Dermis microvascular lymphatic vessel endothelial cell (primary cell): Measurements from ENCODE around the gene CEP290. TPM values are rescaled to one million over a fixed set of nuclear protein-coding genes. Genes with fewer than 3 reads are reported as not detected.
"Not testable (repeated sequence)": the region's sequence is repeated elsewhere in the genome, so short reads cannot be mapped to it uniquely, and the experiment has no call there.

Source experiments
- DNase-seq, 2 donors: peaks; one replicate each; pipeline versions ENCODE4 v3.0.0 to v3.0.0-alpha.2; 2010; ENCODE audit warnings: low read depth in 2 of 2
- total RNA-seq: library from RNA; depleted of rRNA; stranded (reverse); fragments of >200 nt; gene quantifications from 2 replicates; pipeline ENCODE4 v1.2.1, GENCODE V29; 2014

CEP290 gene
- total RNA-seq, 1 donor from 2014 or later = 2.8 TPM

GRCh38 chr12:88037770-88038169 lies 104.1 kb downstream of the CEP290 start:
- DNase-seq = no peak

GRCh38 chr12:88036353-88036965 lies 105.4 kb downstream of the CEP290 start:
- DNase-seq = no peak

GRCh38 chr12:88035907-88036289 lies 106.0 kb downstream of the CEP290 start:
- no peak for DNase-seq

- peak; percentile 63 to 90 for DNase-seq
Measured at GRCh38 chr12:88035271-88035906, 106.5 kb downstream of the CEP290 start.

GRCh38 chr12:88031161-88031560 lies 110.7 kb downstream of the CEP290 start:
- not testable (repeated sequence) for DNase-seq

GRCh38 chr12:88029093-88029665 lies 112.7 kb downstream of the CEP290 start, which contains the start of gene C12orf50:
C12orf50 (minus strand) TSS chr12:88029401; CDS start chr12:88026962, 2,439 bp downstream.
- no peak for DNase-seq

- no peak for DNase-seq
Measured at GRCh38 chr12:88026196-88026595, 115.7 kb downstream of the CEP290 start.

GRCh38 chr12:88017964-88018363 lies 123.9 kb downstream of the CEP290 start:
- no peak for DNase-seq

GRCh38 chr12:88015825-88016224 lies 126.1 kb downstream of the CEP290 start:
- no peak for DNase-seq

GRCh38 chr12:88011755-88012154 lies 130.1 kb downstream of the CEP290 start:
- no peak for DNase-seq

GRCh38 chr12:88006351-88006750 lies 135.5 kb downstream of the CEP290 start:
- no peak for DNase-seq

- DNase-seq = no peak
Measured at GRCh38 chr12:88001327-88001726, 140.6 kb downstream of the CEP290 start.

Other genes starting within 250 kb of the CEP290 start
- gene C12orf50, start 112.7 kb downstream of the CEP290 start, total RNA-seq = under 0.01 TPM in 1 of 2 replicates, not detected in the other
- 19.7 and 20.4 TPM in 2 replicates for gene TMTC3, start 219 bp upstream of the CEP290 start, total RNA-seq